HEK293T (cell line): ENCODE measurements around the gene GAB2.

Source experiments
- ARNT ChIP-seq: fragments of 450-650 bp; IDR thresholded peaks from 2 replicates; pipeline ENCODE4 v1.6.1; 2017; ENCODE audit warnings: mild to moderate bottlenecking
- ELF4 ChIP-seq: fragments of 450-650 bp; IDR thresholded peaks from 2 replicates; pipeline ENCODE4 v1.6.1; 2017; ENCODE audit warnings: antibody characterized with exemption
- FOXK2 ChIP-seq: fragments of 450-650 bp; IDR thresholded peaks from 2 replicates; pipeline ENCODE4 v1.6.1; 2016; ENCODE audit warnings: mild to moderate bottlenecking
- HDGF ChIP-seq: fragments of 450-650 bp; IDR thresholded peaks from 2 replicates; pipeline ENCODE4 v1.6.1; 2017; ENCODE audit warnings: antibody characterized with exemption, borderline replicate concordance
- L3MBTL2 ChIP-seq: fragments of 450-650 bp; conservative IDR thresholded peaks from 2 replicates; pipeline ENCODE4 v1.6.1; 2016; ENCODE audit warnings: mild to moderate bottlenecking
- PKNOX1 ChIP-seq: fragments of 450-650 bp; IDR thresholded peaks from 2 replicates; pipeline ENCODE4 v1.6.1; 2016
- SP1 ChIP-seq: fragments of 450-650 bp; IDR thresholded peaks from 2 replicates; pipeline ENCODE4 v1.6.1; 2017

GRCh38 chr11:78427615-78428265, 10.1 kb upstream of the GAB2 start:
- no peak for TF ChIP-seq SP1
- TF ChIP-seq FOXK2: no peak
- no peak for TF ChIP-seq HDGF
- TF ChIP-seq ARNT: no peak
- no peak for TF ChIP-seq ELF4
- TF ChIP-seq L3MBTL2: no peak
- TF ChIP-seq PKNOX1: no peak
